Measurements from ENCODE around the gene TAS2R16. TPM values are rescaled to one million over a fixed set of nuclear protein-coding genes. Genes with fewer than 3 reads are reported as not detected.

The TAS2R16 gene
- total RNA-seq, 1 donor from 2014 or later: not detected

GRCh38 chr7:123028339-123028738 is 32.8 kb upstream of the TAS2R16 start:
- no peaks in the 10 kb centered on the region for H3K4me1 ChIP-seq
- no peak for TF ChIP-seq CTCF (IDR thresholded peaks at IDR 0.05)
- intact Hi-C loops (cut with DNase I): no loop called here
- no peaks in the 10 kb centered on the region for H3K9me3 ChIP-seq
- no peaks in the 10 kb centered on the region for H3K27me3 ChIP-seq (ENCODE audit: low read depth)
- no peak overlapping the region for H3K4me3 ChIP-seq
- no peak for ATAC-seq
- H3K27ac ChIP-seq: no peak overlapping the region
- H3K36me3 ChIP-seq: no peaks in the 10 kb centered on the region
- DNase-seq: no peak

- TF ChIP-seq CTCF (IDR thresholded peaks at IDR 0.05): no peak
Measured at GRCh38 chr7:123026251-123026650, 30.8 kb upstream of the TAS2R16 start.

GRCh38 chr7:123024989-123025758 is 29.7 kb upstream of the TAS2R16 start:
- no peak overlapping the region for H3K4me3 ChIP-seq
- H3K9me3 ChIP-seq: peaks cover 17% of the 10 kb centered on the region
- intact Hi-C loops (cut with DNase I): no loop called here
- TF ChIP-seq CTCF (IDR thresholded peaks at IDR 0.05): no peak
- no peaks in the 10 kb centered on the region for H3K36me3 ChIP-seq
- no peaks in the 10 kb centered on the region for H3K27me3 ChIP-seq (ENCODE audit: low read depth)
- no peaks in the 10 kb centered on the region for H3K4me1 ChIP-seq
- DNase-seq (no peak), ATAC-seq (no peak)
- H3K27ac ChIP-seq: no peak overlapping the region

More at GRCh38 chr7:123026251-123026650, 30.8 kb upstream of the TAS2R16 start:
- H3K36me3 ChIP-seq: no peaks in the 10 kb centered on the region
- intact Hi-C loops (cut with DNase I): no loop called here
- H3K9me3 ChIP-seq: peaks cover 14% of the 10 kb centered on the region
- H3K27ac ChIP-seq: no peak overlapping the region
- no peaks in the 10 kb centered on the region for H3K4me1 ChIP-seq
- no peaks in the 10 kb centered on the region for H3K27me3 ChIP-seq (ENCODE audit: low read depth)
- DNase-seq (no peak), ATAC-seq (no peak)
- no peak overlapping the region for H3K4me3 ChIP-seq

- H3K4me3 ChIP-seq: no peak overlapping the region
- ATAC-seq (no peak), DNase-seq (no peak)
- no peaks in the 10 kb centered on the region for H3K36me3 ChIP-seq
- H3K27me3 ChIP-seq (ENCODE audit: low read depth): no peaks in the 10 kb centered on the region
- no peak overlapping the region for H3K27ac ChIP-seq
- TF ChIP-seq CTCF (IDR thresholded peaks at IDR 0.05): no peak
- H3K9me3 ChIP-seq: peaks cover 17% of the 10 kb centered on the region
- intact Hi-C loops (cut with DNase I): no loop called here
- H3K4me1 ChIP-seq: no peaks in the 10 kb centered on the region
Measured at GRCh38 chr7:123023126-123023525, 27.6 kb upstream of the TAS2R16 start.

GRCh38 chr7:123022576-123022975 is 27.1 kb upstream of the TAS2R16 start:
- H3K27ac ChIP-seq: no peak overlapping the region
- ATAC-seq (no peak), DNase-seq (no peak)
- no peaks in the 10 kb centered on the region for H3K36me3 ChIP-seq
- intact Hi-C loops (cut with DNase I): no loop called here
- no peak overlapping the region for H3K4me3 ChIP-seq
- peaks cover 17% of the 10 kb centered on the region for H3K9me3 ChIP-seq
- no peak for TF ChIP-seq CTCF (IDR thresholded peaks at IDR 0.05)
- H3K27me3 ChIP-seq (ENCODE audit: low read depth): no peaks in the 10 kb centered on the region
- no peaks in the 10 kb centered on the region for H3K4me1 ChIP-seq

Measured in lower lobe of right lung (tissue), 2 donors.